Uterus (tissue), 2 donors: ENCODE measurements around the gene WDR72.

Experiments
- POLR2A ChIP-seq, 2 donors: fragments of 450-650 bp; IDR thresholded peaks; one replicate each; pipeline ENCODE4 v1.6.1; 2016; ENCODE audit warnings: antibody characterized with exemption in 2 of 2, mild to moderate bottlenecking in 1 of 2, moderate library complexity in 1 of 2
- TF ChIP-seq, protein P1 (sequence below), 4 experiments: fragments of 200-600 bp in 2 of 4; fragments of 450-650 bp in 2 of 4; sonication (generic) in 2 of 4; IDR thresholded peaks; one replicate each; pipeline ENCODE4 v1.5.1; 2016 to 2019; ENCODE audit warnings: antibody characterized with exemption in 4 of 4, mild to moderate bottlenecking in 2 of 4, moderate library complexity in 1 of 4

- TF ChIP-seq POLR2A (IDR thresholded peaks at IDR 0.05): no peak
- TF ChIP-seq, protein P1, sequence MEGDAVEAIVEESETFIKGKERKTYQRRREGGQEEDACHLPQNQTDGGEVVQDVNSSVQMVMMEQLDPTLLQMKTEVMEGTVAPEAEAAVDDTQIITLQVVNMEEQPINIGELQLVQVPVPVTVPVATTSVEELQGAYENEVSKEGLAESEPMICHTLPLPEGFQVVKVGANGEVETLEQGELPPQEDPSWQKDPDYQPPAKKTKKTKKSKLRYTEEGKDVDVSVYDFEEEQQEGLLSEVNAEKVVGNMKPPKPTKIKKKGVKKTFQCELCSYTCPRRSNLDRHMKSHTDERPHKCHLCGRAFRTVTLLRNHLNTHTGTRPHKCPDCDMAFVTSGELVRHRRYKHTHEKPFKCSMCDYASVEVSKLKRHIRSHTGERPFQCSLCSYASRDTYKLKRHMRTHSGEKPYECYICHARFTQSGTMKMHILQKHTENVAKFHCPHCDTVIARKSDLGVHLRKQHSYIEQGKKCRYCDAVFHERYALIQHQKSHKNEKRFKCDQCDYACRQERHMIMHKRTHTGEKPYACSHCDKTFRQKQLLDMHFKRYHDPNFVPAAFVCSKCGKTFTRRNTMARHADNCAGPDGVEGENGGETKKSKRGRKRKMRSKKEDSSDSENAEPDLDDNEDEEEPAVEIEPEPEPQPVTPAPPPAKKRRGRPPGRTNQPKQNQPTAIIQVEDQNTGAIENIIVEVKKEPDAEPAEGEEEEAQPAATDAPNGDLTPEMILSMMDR (IDR thresholded peaks at IDR 0.05): no peak
These were observed 93.5 kb downstream of the WDR72 start for GRCh38 chr15:53665930-53666329.
